CD4-positive, alpha-beta T cell treated with Interleukin-4 for 1 hour (primary cell): ENCODE measurements around the gene GADD45GIP1.
"Not testable (repeated sequence)": the region's sequence is repeated elsewhere in the genome, so short reads cannot be mapped to it uniquely, and the experiment has no call there.

Experiments used
- DNase-seq, 2 donors: peaks; one replicate each; pipeline ENCODE4 v3.0.0-alpha.2; 2020 to 2022

The GADD45GIP1 gene

GRCh38 chr19:12987781-12988180 lies 30.8 kb upstream of the GADD45GIP1 start:
- no peak for DNase-seq

DNA sequence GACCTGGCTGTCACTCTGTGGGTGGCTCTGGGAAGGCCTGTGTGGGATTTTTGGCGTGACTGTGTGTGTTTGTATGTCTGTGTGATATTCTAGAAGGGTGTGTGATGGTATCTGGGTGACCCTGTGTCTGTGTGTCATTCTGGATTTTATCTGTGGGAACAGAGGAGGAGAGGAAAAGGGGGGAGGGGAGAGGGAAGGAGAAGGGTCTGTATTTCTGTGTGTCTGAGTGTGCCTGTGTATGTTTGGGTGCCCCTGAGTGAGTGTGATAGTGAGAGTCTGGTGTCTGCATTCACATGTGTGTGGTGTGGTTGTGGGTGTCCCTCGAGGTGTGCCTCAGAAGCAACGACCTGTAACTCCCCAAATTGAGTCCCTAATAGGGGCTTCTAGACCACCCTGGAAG lies 30.2 kb upstream of the GADD45GIP1 start:
- no peak for DNase-seq

GRCh38 chr19:12986726-12987125 lies 29.7 kb upstream of the GADD45GIP1 start:
- DNase-seq, result no peak

- peak; percentile 40 to 60 for DNase-seq
Measured at GRCh38 chr19:12985049-12985776, 28.2 kb upstream of the GADD45GIP1 start.

DNA sequence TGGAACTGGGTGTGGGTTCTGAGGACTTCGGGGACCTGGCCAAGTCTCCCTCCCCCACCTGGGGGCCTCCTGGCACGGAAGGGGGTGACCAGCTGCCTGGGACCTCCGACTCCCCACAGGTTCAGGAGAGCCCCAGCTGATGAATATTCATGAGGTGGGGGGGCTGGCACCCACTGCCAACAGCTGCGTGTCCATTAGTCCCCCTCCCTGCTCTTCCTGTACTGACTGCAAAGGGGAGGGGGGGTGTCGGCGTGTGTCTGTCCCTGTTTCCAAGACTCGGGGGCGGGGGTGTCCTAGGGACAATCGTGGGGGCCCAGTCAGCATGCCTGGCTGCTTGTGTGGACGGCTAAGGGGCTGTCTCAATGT lies 27.6 kb upstream of the GADD45GIP1 start:
- no peak for DNase-seq

DNA sequence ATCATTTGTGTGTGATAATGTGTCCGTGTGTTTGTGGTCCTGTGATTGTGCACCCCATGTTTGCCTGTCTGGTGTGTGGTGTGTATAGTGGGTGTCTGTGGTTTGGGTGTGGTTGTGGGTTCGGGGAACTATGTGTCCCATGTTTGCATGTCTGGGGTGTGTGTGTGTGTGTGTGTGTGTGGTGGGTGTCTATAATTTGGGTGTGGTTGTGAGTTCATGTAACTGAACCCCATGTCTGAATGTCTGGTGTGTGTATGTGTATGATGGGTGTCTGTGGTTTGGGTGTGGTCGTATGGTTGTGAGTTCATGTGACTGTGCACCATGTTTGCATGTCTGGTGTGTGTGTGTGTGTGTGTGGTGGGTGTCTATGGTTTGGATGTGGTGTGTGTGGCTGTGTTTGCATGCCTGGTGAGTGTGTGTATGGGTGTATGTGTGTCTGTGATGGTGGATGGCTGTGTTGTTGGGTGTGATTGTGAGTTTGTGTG lies 27.2 kb upstream of the GADD45GIP1 start:
- peak; percentile 19 to 37 for DNase-seq

DNA sequence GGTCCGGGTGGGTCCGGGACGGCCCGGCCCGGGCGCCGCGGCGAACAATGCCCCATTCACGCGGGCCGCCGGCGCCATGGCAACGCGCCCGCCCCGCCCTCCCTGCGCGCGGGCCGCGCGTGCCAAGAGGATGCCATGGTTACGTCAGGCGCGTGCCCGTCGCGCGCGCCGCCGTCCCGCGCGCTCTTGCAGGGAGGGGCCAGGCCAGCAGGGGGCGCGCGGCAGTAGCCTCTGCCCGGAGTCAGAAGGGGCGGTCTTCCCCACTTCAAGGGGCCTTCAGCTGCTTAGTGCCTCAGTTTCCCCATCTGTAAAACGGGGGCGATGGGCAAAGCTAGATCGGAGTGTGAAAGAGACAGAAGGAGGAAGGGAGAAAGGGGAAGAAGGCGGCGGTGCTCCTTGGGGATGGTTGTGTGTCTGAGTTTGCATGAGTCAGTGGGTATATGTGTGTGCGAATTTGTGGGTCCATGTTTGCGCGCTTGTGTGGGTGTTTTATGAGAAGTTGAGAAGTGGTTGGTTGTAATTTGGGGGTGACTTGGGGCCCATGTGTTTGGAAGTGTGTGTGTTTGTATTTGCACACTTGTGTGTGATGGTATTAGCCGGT lies 26.6 kb upstream of the GADD45GIP1 start:
- peak; percentile 84 to 86 for DNase-seq

DNA sequence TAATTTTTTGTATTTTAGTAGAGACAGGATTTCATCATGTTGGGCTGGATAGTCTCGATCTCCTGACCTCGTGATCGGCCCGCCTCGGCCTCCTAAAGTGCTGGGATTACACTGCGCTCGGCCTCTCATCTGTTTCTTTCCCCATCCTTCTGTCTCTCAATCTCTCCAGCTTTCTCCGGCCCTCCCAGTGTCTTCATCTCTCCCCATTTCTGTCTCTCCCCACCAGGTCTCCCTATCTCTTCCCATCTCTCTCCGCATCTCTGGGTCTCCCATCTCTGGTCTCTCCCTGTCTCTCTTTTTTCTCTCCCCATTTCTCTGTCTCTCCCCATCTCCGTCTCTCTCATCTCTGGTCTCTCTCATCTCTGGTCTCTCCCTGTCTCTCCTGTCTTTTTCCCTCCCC lies 26.1 kb upstream of the GADD45GIP1 start:
- DNase-seq, result no peak

DNA sequence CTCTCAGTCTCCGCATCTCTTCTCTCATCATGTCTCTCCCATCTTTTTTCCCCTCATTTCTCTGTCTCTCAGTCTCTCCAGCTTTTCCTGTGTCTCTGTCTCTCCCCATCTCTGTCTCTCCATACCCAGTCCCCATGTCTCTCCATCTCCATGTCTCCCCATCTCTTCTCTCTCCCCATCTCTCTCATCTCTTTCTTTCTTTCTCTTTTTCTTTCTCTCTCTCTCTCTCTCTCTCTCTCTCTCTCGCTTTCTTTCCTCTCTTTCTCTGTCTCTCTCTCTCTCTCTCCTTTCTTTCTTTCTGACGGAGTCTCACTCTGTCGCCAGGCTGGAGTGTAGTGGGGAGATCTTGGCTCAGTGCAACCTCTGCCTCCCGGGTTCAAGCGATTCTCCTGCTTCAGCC lies 25.6 kb upstream of the GADD45GIP1 start:
- DNase-seq, result no peak

DNA sequence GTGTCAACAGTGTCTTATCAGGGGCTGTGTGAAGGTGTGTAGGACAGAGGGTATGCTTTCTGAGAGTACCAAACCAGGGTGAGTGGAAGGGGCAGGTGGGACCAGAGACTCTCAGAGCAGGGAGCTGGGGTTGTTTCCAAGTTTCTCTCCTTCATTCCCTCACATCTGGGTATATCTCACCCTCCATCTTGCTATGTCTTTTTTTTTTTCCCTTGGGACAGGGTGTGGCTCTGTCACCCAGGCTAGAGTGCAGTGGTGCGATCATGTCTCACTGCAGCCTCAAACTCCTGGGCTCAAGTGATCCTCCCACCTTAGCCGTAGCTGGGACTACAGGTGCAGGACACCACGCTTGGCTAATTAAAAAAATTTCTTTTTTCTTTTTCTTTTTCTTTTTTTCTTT lies 23.0 kb upstream of the GADD45GIP1 start:
- DNase-seq, result no peak

GRCh38 chr19:12976109-12976508 lies 19.1 kb upstream of the GADD45GIP1 start:
- DNase-seq, result not testable (repeated sequence)

DNA sequence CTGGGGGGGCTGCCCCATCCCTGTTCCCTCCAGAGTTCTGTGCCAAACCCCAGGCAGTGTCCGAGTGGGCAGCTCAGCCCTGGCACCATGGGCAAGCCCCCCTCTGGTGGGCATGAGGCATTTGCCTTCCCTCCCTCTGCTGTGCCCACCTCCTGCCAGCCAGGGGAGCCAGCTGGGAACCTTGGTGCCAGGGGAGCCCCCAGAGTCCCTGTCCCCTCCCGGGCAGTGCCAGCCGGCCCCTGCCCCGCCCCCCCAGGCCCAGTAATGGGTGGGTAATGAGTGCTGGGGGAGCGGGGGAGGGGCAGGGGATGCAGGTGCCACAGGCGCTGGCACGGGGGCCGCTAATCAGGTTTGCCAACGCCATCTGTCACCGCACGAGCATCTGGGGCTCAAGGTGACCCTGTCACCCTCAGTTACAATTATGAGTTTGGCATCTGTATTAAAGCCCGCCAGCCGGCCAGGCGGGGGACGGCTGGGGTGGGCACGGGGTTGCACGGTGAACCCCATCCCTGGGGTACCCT lies 18.3 kb upstream of the GADD45GIP1 start:
- no peak for DNase-seq

DNA sequence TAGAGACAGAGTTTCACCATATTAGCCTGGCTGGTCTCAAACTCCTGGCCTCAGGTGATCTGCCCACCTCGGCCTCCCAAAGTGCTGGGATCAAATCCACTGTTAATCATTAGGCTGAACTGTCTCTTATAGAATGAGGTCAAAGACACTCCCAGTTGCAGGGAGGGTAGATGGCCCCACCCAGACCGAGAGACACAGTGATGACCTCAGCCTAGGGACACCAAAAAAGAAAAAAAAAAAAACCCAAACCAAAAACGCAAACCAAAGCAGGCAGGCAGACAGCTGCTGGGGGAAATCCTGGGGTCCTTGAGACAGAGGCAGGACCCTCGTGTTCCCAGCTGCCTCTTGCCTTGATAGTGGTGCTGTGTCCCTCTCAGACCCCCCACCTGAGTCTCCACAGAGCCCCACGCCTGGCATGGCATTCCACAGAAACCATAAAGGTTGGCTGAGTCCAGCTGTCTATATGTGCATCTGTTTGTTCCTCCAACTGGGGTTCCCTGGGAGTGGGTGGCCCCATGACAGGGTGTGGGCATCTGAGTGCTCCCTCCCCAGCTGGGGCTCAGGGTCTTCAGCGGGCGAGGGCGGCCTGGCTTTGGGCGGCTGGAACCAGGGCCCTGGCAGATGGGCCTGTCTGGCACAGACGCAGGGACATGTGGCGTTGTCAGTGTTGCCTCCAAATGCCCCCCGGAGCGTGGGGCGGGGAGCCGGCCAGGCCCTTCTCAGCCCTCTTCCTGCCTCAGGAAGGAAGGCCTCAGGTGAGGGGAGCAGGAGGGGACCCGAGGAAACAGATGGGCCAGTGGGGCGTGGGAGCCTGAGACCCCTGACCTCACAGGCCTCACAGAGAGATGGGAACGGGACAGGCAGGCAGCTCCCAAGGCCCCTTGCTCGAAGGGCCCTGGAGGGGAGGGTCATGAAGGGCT lies 17.5 kb upstream of the GADD45GIP1 start:
- DNase-seq, result no peak

GRCh38 chr19:12973236-12973635 lies 16.2 kb upstream of the GADD45GIP1 start:
- no peak for DNase-seq

DNA sequence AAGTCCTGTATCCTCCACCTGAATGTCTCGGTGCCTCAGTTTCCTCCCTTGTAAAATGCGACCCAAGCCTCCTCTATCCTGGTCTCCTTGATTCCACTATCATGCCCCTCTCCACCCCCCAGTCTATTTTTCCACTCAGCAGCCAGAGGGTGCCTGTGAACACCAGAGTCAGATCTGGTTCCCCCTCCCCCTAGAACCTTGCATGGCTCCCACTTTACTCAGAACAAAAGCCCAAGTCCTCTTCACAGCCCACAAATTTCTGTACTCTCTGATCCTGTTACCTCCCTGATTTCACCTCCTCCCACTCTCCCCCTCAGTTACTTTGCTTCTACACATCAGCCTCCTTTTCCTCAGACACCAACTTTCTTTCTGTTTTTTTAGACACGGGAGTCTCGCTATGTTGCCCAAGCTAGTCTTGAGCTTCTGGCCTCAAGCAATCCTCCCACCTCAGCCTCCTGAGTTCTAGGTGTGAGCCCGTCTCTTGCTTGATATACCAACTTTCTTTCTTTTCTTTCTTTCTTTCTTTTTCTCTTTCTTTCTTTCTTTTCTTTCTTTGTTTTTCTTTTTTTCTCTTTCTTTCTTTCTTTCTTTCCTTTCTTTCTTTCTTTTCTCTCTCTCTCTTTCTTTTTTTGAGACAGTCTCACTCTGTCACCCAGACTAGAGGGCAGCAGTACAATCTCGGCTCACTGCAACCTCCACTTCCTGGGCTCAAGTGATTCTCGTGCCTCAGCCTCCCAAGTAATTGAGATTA lies 13.2 kb upstream of the GADD45GIP1 start:
- DNase-seq, result no peak

DNA sequence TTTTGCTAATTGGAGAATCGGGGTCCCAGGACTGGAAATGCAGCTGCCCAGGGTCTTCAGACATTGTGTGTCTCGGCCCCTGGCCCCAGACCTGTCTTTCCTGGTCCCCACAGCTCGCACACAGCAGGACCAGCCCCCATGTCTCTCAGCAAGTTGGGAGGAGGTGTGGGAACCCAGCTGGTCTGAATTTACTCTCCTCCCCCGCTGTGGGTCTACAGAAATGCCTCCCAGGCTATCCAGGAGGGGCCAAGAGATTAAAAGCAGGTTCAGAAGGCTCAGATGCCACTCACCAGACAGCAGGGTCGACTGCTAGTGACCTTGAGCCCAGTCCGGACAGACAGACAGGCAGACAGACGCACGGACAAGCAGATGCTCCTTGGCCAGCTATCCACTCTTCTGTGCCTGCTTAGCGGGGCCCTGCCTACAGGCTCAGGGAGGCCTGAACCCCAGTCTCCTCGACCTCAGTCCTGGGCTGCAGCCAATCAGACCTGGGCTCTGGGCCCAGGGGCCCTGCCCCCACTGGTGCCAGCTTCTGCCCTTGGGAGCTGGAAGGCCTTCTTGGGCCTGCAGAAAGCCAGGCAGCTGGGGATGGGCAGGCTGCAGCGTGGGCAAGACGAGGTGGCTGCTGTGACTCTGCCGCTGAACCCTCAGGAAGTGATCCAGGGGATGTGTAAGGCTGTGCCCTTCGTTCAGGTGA lies 12.4 kb upstream of the GADD45GIP1 start, which contains the start of gene DAND5:
DAND5 (plus strand) TSS at position 285 of the 697 bp plus-strand sequence; CDS start at position 370, 85 bp downstream.
- DNase-seq, result no peak

- no peak for DNase-seq
Measured at GRCh38 chr19:12967907-12968306, 10.9 kb upstream of the GADD45GIP1 start.

DNA sequence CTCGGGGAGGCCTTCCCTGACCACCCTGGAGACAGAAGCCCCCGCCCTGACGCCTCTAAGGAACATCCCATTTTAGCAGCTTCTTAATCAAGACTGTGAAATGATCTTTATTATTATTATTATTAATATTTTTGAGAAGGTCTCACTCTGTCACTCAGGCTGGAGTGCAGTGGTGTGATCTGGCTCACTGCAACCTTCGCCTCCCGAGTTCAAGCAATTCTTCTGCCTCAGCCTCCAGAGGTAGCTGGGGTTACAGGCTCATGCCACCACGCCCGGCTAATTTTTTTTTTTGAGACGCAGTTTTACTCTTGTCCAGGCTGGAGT lies 8.8 kb upstream of the GADD45GIP1 start:
- DNase-seq, result no peak

DNA sequence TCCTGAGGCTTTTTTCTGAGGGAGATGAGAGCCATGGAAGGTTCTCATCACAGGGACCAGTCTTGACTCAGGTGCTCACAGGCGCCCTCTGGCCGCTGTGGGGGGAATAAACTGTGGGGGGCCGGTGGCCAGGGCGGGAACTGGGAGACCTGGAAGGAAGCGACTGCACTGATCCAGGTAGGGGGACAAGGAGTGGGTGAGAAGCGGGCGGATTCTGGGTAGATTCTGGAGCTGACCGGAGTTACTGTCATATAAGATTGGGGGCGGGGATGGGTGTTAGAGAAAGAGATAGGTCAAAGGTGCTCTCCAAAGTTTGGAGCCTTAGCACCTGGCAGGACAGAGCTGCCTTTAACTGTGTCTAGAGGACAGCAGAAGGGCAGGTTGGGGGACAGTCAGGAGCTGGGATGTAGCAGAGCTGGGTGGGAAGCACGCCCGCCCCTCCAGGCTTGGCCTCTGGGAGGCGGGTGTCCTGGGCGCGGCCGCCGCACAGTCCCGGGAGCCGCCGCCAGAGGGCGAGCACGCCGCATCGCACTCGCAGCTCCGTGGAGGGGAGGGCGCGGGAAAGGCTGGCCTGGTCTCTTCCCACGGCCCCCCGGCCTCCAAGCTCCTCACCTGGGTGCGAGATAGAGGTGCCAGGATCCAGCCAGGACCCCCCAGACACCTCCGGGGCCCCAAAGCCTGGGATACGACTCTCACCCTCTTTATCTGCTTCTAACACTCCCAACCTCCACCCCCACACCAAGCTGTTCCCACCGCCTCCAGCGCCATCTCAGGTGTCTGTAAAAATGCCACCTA lies 8.2 kb upstream of the GADD45GIP1 start:
- peak; percentile 81 to 83 for DNase-seq

DNA sequence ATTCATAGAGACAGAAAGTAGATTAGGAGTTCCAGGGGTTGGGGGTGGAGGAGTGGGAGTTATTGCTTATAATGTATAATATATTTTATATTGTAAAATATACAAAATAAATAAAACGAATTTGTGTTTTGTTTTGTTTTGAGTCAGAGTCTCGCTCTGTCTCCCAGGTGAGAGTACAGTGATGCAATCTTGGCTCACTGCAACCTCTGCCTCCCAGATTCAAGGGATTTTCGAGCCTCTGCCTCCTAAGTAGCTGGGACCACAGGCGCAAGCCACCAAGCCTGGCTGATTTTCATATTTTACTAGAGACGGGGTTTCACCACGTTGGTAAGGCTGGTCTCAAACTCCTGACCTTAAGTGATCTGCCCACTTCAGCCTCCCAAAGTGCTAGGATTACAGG lies 2.5 kb upstream of the GADD45GIP1 start:
- no peak for DNase-seq

GRCh38 chr19:12957389-12957952 lies 448 bp upstream of the GADD45GIP1 start:
- DNase-seq, result not testable (repeated sequence)
